Loucy (cell line): ENCODE results near the gene KCNMA1.

Experiments
- H2AFZ ChIP-seq: fragments of 200-600 bp; sonication (generic); 2 replicates; pipeline ENCODE4 v1.6.0; 2016; ENCODE audit warnings: antibody characterized with exemption, mild to moderate bottlenecking, low read length, moderate library complexity
- H3F3A ChIP-seq: fragments of 200-600 bp; 2 replicates; pipeline ENCODE4 v1.6.0; 2016; ENCODE audit warnings: antibody characterized with exemption, low read depth, mild to moderate bottlenecking
- H3K27me3 ChIP-seq: fragments of 200-600 bp; sonication (generic); 2 replicates; pipeline ENCODE4 v1.6.1; 2014; ENCODE audit warnings: low read length, mild to moderate bottlenecking; ENCODE audit not compliant: insufficient read depth, poor library complexity, severe bottlenecking
- H3K36me3 ChIP-seq: fragments of 200-600 bp; sonication (generic); 2 replicates; pipeline ENCODE4 v1.6.1; 2016; ENCODE audit warnings: low read length; ENCODE audit not compliant: insufficient read depth
- H3K4me1 ChIP-seq: fragments of 200-600 bp; sonication (generic); 2 replicates; pipeline ENCODE4 v1.5.1; 2014; ENCODE audit warnings: low read length, mild to moderate bottlenecking; ENCODE audit not compliant: insufficient read depth, poor library complexity, severe bottlenecking
- H3K4me2 ChIP-seq: fragments of 200-600 bp; sonication (generic); 2 replicates; pipeline ENCODE4 v1.6.0; 2014; ENCODE audit warnings: antibody characterized with exemption, low read length, low read depth, mild to moderate bottlenecking; ENCODE audit not compliant: poor library complexity, severe bottlenecking
- H3K4me3 ChIP-seq: fragments of 200-600 bp; sonication (generic); 2 replicates; pipeline ENCODE4 v1.5.1; 2014; ENCODE audit warnings: low read length, mild to moderate bottlenecking, mixed read lengths; ENCODE audit not compliant: poor library complexity, severe bottlenecking
- H3K79me2 ChIP-seq: fragments of 200-600 bp; sonication (generic); 2 replicates; pipeline ENCODE4 v1.6.1; 2014; ENCODE audit warnings: low read length; ENCODE audit not compliant: insufficient read depth
- H3K9ac ChIP-seq: fragments of 200-600 bp; sonication (generic); 2 replicates; pipeline ENCODE4 v1.6.0; 2014; ENCODE audit warnings: mild to moderate bottlenecking, low read depth, low read length, moderate library complexity; ENCODE audit not compliant: poor library complexity, severe bottlenecking
- H3K9me2 ChIP-seq: fragments of 200-600 bp; sonication (generic); replicated peaks from 2 replicates; pipeline ENCODE4 v1.6.1; 2016; ENCODE audit warnings: low read depth, low read length, mixed read lengths
- H3K9me3 ChIP-seq: fragments of 200-600 bp; sonication (generic); 2 replicates; pipeline ENCODE4 v1.6.1; 2014; ENCODE audit warnings: mild to moderate bottlenecking, antibody characterized with exemption, low read length, low read depth; ENCODE audit not compliant: insufficient read depth
- H4K20me1 ChIP-seq: fragments of 200-600 bp; sonication (generic); 2 replicates; pipeline ENCODE4 v1.6.0; 2014; ENCODE audit warnings: antibody characterized with exemption, low read length, mild to moderate bottlenecking; ENCODE audit not compliant: insufficient read depth, poor library complexity, severe bottlenecking
- CTCF ChIP-seq: fragments of 200-600 bp; sonication (generic); conservative IDR thresholded peaks from 2 replicates; pipeline ENCODE4 v1.5.1; 2014; ENCODE audit warnings: mild to moderate bottlenecking, antibody characterized with exemption, low read length
- EZH2phosphoT487 ChIP-seq: fragments of 200-600 bp; IDR thresholded peaks from 2 replicates; pipeline ENCODE4 v1.6.1; 2018; ENCODE audit warnings: antibody characterized with exemption, mild to moderate bottlenecking, moderate library complexity, borderline replicate concordance

The KCNMA1 gene

GRCh38 chr10:77601488-77601887 lies 36.1 kb downstream of the KCNMA1 start:
- Histone ChIP-seq H3K79me2 (no peaks in the 10 kb centered on the region), H3K9me2 (no peaks in the 10 kb centered on the region), H3K27me3 (no peaks in the 10 kb centered on the region), H4K20me1 (no peaks in the 10 kb centered on the region), H3F3A (no peaks in the 10 kb centered on the region), H3K4me2 (no peak overlapping the region), H3K9ac (no peak overlapping the region), H3K36me3 (no peaks in the 10 kb centered on the region), H3K4me1 (peaks cover 25% of the 10 kb centered on the region), H2AFZ (peak overlapping the region; percentile 11; the same call in 1 of the 2 replicates), H3K4me3 (no peak overlapping the region), H3K9me3 (no peaks in the 10 kb centered on the region)
- TF ChIP-seq CTCF, result no peak
- no peak for TF ChIP-seq EZH2phosphoT487

- Histone ChIP-seq H4K20me1 (no peaks in the 10 kb centered on the region), H3K79me2 (no peaks in the 10 kb centered on the region), H3K4me2 (no peak overlapping the region), H3K9me3 (no peaks in the 10 kb centered on the region), H3K36me3 (no peaks in the 10 kb centered on the region), H3F3A (no peaks in the 10 kb centered on the region), H3K4me1 (peaks cover 25% of the 10 kb centered on the region), H2AFZ (no peak overlapping the region), H3K27me3 (no peaks in the 10 kb centered on the region), H3K9me2 (no peaks in the 10 kb centered on the region), H3K4me3 (no peak overlapping the region), H3K9ac (no peak overlapping the region)
- TF ChIP-seq EZH2phosphoT487 (no peak), CTCF (no peak)
Observed at GRCh38 chr10:77600640-77601039, 37.0 kb downstream of the KCNMA1 start.

GRCh38 chr10:77599651-77600050 lies 38.0 kb downstream of the KCNMA1 start:
- Histone ChIP-seq H3K9ac (no peak overlapping the region), H3K4me1 (peaks cover 24% of the 10 kb centered on the region), H3F3A (no peaks in the 10 kb centered on the region), H3K27me3 (no peaks in the 10 kb centered on the region), H3K36me3 (no peaks in the 10 kb centered on the region), H3K9me2 (no peaks in the 10 kb centered on the region), H4K20me1 (no peaks in the 10 kb centered on the region), H3K4me3 (no peak overlapping the region), H3K9me3 (no peaks in the 10 kb centered on the region), H3K4me2 (no peak overlapping the region), H3K79me2 (no peaks in the 10 kb centered on the region), H2AFZ (no peak overlapping the region)
- no peak for TF ChIP-seq EZH2phosphoT487

GRCh38 chr10:77598606-77599005 lies 39.0 kb downstream of the KCNMA1 start:
- Histone ChIP-seq H4K20me1 (no peaks in the 10 kb centered on the region), H3K9ac (no peak overlapping the region), H3K4me2 (no peak overlapping the region)

More at GRCh38 chr10:77598606-77599005, 39.0 kb downstream of the KCNMA1 start:
- Histone ChIP-seq H3K4me1 (peaks cover 14% of the 10 kb centered on the region), H2AFZ (no peak overlapping the region), H3K9me3 (no peaks in the 10 kb centered on the region), H3K79me2 (no peaks in the 10 kb centered on the region), H3K36me3 (no peaks in the 10 kb centered on the region), H3K27me3 (no peaks in the 10 kb centered on the region), H3K9me2 (no peaks in the 10 kb centered on the region), H3K4me3 (no peak overlapping the region), H3F3A (no peaks in the 10 kb centered on the region)
- TF ChIP-seq CTCF (no peak), EZH2phosphoT487 (no peak)
